Activated naive CD4-positive, alpha-beta T cell (primary cell): ENCODE results near the gene MERTK.
"Not testable (repeated sequence)": the region's sequence is repeated elsewhere in the genome, so short reads cannot be mapped to it uniquely, and the experiment has no call there.

Source experiments
- DNase-seq, 4 experiments: peaks; one replicate each; lab custom pipeline; 2025; lab: John Stamatoyannopoulos, UW

The MERTK gene

DNA sequence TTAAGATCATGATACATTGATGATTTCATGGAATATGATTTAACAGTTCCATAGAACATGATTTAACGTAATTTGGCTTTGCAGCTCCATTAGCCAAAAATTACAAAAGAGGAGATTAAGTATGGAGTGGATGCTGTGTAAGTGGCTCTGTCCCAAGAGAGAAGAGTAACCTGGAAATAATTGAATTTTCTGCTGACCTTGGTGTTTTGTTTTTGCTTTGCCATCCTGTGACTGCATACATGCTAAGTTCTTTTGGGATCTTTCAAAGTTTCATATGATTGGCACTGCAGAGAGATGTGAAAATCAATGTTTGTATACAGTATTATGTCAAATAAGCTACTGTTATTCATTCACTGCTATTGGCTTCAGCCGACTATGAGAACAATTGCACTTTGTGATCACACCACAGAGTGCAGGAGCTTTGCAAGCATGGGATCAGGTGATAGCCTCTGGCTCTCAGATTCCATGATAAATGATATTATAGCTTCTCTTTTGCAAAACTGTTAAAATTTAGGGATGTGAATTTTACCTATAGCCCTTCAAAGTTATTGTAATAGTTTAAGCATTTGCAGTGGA lies 110.6 kb downstream of the MERTK start:
- no peak for DNase-seq

DNA sequence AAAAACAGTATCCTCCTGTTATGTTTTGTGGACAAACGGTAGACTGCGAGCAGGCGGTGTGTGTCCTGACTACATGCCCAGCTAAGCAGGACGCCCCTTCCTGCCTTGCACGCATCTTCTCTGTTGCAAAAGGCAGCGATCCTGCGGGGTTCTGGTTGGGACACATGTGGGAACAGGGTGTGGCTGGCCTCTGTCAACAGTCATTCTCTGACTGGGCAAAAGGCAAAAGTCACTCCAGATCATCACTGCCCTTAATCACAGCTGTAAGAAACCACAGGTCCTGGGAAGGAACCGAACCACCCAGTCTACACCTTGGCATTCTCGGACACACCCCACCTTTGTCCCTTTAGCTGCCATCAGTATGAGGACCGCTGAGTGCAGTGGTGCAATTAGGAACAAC lies 112.3 kb downstream of the MERTK start:
- DNase-seq: no peak

DNA sequence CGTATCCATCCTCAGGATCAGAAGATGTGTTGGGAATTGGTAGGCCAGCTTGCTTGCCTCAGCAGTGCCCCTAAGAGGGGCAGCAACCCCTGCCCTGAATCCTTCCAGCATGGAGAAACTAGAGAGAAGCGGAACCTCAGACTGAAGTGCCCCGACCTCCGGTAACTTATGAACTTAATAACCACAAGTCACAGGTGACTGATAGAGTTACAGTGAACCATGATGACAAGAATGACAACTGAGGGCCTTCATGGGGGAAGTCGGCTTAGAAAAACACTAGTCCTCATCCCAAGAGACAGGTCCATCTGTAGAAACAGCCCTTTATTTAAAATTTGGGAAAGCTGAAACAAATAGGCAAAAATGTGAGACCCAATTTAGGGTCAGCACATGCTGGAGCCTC lies 114.1 kb downstream of the MERTK start:
- DNase-seq: no peak

DNA sequence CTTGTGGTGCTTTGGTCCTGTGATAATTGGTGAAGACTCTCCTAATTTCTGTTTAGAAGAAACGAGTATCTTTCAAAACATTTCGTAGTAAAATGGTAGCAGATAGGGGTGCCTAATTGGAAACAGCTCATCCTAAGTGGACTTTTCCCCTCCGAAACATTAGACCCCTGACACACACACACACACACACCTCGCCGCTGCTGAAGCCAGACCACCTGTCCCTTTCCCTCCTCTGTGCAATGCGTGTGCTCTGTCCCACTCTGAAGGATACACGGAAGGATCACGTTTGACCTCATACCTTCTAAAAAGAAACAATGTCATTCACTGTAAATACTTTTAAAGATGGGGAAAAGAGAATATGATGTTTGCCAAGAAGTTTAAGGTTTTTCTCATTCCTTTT lies 120.4 kb downstream of the MERTK start:
- DNase-seq: no peak

DNA sequence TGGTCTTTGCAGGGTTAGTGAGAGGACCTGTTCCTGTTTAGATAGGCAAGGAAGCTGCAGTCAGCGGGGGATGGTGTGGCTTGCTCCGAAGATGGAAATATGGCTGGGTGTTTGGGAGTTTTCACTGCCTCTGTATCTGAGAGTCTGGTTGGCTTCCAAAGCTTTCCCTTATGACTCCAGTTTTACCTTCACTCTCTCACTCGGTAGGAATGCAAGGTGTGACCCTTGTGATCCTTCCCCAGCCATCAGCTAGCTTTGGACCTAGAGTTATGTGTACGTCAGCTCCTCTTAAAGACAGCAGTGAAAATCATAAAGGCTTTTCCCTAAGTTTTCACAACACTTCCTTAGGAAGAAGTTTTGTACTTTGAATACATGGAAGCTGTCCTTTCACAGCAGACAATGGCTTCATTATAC lies 121.2 kb downstream of the MERTK start:
- DNase-seq: no peak

DNA sequence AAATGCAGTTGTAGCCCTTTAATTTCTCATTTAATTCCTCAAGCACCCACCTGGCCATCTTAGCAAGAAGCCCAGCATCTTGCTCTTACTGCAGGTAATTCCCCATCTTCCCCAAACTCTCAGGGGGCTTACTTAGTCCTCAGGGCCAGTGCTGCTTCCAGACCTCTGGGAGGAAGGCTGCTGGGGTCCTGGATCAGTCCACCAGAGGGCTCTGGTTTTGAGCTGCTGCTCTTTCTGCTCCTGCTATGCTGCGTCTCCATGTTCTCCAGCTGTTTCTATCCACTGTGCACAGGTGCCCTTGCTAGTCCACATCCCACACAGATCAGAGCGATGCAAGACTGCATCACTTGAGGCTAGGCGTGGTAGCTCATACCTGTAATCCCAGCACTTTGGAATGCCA lies 122.2 kb downstream of the MERTK start:
- DNase-seq: no peak

DNA sequence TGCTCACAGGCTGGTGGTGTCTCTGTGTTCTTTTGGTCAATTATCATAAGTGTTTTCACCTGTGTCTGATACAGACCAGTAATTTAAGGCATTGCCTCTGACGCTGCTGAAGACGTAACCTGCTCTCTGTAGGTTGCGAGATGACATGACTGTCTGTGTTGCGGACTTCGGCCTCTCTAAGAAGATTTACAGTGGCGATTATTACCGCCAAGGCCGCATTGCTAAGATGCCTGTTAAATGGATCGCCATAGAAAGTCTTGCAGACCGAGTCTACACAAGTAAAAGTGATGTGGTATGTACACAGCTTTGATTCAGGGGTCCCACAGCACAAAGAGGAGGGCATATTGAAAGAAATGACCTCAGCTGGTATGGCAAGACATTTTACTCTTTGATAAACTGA lies 122.9 kb downstream of the MERTK start:
- no peak for DNase-seq

DNA sequence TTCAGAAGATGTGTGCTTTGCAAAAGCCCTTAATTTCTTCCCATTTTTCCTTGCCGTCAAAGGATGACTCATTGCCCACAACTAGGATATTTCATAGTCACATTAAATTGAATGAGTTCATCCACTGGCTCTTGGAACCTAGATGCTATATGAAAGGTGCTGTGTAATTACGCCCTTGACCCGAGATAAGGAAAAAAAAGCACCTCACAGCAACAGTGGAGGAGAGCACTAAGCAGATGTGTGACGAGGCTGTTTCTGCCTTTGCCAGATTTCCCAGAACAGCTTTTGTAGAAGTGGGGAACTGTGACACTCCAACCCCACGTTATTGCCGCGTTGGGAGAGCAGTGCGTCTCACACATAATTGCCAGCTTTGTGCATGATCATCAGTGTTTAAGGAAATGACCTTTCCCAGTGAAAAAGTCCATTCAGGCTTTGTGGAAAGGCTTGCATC lies 123.4 kb downstream of the MERTK start:
- no peak for DNase-seq

DNA sequence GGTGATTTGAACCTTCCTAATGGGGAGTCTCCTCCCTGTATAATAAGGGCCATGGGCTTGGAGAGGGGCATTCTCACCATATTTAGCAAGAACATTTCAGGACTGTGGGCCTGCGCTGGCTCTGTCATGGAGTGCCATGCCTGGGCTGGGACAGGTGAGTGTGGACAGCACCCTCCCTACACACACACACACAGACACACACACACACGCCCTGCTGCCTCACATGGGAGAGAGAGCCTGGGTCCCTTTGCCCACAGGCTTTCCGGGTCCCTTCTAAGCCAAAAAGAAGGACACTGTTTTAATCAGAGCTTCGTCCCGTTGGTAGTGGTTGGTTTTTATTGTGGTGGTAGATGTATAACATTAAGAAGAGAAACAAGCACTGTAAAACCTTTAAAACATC lies 125.3 kb downstream of the MERTK start:
- DNase-seq: no peak

DNA sequence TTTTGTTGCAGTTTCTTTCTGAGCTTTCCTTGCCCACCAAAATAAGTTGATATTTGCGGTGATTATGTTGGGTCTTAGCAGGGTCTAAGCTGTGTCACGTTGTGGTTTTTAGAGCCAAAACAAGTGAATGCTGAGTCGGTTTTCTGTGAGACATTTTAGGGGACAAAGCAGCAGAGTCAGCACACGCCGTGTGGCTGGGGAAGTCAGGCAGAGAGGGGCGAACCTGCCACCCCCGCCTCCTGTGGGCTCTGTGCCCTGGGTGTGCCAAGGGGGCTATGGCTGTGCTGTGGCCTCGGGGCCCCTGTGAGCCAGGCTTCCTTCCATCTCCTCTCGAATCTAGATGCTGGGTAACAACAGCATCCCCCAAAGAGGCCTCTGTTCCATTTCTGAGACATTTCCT lies 125.8 kb downstream of the MERTK start:
- no peak for DNase-seq

DNA sequence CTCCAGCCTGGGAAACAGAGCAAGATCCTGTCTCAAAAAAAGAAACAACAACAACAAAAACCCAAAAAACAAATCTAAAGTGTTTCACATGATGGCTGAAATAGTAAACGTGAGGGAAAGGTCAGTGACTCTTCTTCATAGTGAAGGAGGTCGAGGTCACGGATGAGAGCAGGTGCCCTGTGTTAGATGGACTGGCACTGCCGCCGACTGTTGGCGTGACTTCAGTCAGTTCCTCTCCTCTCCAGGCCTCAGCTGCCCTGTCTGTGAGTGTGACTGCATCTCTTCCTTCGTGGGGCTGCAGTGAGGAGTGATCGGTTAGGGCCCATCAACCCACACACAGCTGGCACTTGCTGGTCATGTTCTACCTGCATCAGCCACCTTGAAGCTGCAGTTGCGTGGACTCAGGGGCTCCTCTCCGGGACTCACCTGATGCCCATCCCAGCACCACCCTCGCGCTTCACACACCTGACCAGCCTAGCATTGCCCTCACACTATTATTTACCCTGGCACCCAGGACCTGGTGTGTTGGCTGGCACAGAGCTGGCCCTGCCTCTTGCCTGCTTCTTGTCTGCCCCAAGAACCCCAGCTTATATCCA lies 126.6 kb downstream of the MERTK start:
- DNase-seq: no peak

DNA sequence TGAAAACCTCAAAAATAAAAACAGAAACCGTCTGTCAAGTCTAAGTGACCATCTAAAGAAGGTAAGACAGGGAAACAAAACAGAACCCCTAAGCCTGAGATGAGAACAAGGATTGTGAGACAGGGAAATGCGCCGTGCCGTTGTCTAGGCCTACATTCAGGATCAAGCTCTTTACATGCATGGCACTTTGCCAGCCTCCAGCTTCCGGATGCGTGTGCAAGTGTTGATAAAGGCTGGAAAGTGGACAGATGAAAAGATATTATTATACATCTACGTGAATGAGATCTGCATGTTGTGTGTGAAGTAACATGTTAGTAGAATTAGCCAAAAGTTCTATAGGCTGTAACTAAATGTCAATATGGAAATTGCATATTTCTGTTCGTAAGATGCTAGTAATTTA lies 128.1 kb downstream of the MERTK start:
- DNase-seq: no peak

DNA sequence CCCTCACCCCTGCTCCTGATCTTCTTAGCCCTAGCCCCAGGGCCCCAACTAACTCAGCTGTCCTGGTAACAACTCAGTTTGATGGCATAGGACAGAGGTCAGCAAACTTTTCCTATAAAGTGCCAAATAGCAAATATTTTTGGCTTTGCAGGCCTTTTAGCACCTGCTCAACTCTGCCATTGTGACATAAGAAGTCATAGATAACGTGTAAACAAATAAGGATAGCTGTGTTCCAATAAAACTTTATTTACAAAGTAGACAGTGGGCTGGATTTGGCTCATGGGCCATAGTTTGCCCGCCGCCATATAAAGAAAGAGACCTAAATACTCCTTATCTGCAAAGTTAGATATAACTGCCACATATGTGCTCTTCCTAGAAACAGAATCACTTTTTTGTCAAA lies 129.4 kb downstream of the MERTK start:
- no peak for DNase-seq

DNA sequence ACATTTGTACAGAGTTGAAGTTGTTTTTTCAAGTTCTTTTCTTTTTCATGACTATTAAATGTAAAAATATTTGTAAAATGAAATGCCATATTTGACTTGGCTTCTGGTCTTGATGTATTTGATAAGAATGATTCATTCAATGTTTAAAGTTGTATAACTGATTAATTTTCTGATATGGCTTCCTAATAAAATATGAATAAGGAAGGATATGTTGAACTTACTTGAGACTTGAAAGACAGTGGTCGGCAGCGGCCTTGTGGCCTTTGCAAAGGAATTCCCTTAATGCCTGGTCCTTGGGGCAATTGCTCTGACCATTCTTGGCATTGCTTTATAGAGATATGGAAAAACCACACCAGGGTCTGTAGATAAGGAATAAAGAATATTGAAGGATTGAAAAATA lies 130.8 kb downstream of the MERTK start:
- no peak for DNase-seq

DNA sequence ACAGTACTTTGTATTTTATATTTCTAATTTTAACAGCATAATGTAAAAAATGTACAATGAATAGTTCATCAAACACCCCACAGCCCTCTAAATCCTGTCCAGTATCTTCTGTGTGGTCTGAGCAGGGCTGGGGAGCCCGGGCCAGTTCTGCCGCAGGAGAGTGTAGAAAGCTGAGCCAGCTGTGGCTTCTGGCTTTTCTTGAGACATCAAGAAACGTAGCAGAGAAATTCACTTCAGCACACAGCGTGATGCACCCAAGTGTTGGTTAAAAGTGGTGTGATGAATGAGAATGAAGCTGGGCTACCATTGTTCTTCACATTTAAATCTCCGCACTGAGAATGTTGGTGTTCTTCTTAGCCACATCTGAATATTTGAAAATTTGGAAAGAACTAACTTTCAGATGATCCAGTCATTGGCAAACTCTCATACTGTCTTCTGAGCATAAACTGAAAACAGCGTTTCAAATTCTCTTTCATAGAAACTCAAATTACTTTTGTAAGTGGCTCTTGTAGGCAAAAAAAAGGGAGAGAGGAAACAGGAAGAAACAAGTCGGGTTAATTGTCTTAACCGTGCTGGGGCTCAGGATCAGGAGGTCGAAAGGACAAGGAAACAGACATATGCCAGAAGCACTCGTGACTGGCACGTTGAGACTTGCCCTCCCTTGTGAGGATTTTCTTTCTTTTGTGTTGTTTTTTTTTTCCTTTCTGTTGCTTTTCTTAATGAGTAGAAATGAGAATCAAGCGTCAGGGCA lies 133.2 kb downstream of the MERTK start:
- no peak for DNase-seq

DNA sequence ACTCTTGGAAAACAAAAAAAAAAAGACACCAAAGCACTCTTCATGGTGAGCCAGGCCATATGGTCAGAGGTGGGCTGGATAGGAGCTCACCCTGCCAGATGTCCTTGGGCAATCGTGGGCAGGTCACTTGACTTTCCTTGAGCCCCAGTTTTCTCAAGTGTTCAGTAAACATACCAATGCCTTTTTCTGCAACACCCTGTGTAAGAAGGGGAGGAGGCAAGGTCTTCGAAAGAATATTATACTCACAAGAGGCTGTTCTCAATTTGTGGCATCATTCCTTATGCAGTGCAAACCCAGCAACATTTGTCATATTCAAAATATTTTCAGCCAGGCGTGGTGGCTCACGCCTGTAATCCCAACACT lies 133.8 kb downstream of the MERTK start:
- no peak for DNase-seq

DNA sequence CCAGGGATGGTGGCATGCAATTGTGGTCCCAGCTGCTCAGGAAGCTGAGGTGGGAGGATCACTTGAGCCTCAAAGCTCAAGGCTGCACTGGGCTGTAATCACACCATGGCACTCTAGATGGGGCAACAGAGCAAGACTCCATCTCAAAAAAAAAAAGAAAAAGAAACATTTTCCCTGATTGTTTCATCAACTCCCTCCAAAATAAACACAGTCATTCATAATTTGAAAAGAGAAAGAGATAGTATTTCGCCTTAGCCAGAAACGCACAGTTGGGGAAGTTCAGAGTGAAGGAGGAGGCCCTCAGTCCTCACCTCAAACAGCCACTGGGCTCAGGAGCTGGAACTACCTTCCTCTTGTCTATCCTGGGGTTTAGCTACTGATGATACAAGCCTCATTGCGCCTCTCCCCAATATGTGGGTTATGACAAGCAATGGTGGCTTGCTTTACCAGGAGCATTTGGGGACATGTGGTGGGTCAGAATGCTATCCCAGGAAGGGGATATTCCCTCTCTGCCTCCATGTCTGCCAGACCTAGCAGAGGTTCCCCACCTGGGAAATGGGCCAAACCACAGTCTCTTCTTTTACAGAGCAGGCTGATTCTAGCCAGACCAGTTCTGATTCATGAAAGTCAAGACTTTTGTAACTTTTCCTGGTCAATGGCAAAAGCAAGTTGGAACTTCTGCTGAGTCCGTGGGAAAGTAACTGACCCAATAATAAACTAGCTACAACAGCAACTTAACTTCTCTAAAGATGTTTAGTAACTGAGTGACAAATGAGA lies 134.5 kb downstream of the MERTK start:
- no peak for DNase-seq

DNA sequence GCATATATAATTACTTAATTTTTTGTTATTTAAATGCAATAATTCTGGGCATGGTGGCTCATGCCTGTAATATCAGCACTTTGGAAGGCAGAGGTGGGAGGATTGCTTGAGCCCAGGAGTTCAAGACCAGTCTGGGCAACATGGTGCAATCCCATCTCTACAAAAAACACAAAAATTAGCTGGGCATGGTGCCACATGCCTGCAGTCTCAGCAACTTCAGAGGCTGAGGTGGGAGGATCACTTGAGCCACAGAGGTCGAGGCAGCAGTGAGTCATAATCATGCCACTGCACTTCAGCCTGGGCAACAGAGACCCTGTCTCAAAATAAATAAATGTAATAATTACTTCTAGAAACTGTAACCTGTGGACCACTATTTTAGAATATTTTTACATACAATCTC lies 135.2 kb downstream of the MERTK start:
- DNase-seq: no peak

DNA sequence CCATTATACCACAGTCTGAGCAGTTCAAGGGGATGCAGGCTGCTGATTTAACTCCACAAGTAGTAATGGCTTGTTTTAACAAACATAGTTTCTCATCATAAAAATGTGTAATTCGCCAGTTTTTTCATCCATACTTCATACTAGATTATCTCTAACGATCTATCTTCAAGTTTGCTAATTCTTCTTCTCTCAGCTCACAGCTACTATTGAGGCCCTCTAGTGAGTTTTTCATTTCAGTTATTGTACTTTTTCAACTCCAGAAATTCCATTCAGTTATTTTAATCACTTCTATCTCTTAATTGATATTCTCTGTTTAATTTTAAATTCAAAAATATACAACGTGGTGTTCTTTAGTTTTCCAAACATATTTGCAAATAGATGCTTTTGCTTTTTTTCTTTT lies 136.5 kb downstream of the MERTK start:
- DNase-seq: no peak

DNA sequence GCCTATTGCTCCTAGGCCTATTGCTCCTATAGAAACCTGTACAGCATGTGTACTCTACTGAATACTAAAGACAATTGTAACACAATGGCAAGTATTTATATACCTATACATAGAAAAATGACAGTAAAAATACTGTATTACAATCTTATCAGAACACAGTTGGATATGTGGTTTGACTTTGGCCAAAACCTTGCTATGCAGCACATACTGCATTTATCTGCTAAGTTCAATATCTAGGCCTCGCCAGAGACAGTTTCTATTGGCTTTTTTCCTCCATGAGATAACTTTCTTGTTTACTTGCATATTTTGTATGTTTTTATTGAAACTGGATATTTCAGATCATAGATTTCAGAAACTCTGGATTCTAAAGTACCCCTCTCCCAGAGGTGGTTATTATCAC lies 137.4 kb downstream of the MERTK start:
- DNase-seq: no peak

DNA sequence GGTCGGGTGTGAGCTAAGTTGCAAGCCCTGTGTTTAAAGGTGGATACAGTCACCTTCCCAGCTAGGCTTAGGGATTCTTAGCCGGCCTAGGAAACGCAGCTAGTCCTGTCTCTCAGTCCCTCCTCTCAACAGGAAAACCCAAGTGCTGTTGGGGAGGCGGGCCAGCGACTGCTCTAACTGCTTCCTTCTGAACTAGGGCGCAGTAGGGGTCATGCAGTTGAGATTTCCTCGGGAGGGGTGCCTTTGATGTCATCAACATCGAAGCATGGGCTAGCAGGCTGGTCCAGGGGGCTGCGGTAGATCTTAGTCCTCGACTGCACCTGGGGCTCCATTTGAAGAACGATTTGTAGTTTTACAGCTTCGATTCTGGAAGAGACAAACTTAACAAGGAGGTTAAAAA lies 141.1 kb downstream of the MERTK start:
- DNase-seq: not testable (repeated sequence)

DNA sequence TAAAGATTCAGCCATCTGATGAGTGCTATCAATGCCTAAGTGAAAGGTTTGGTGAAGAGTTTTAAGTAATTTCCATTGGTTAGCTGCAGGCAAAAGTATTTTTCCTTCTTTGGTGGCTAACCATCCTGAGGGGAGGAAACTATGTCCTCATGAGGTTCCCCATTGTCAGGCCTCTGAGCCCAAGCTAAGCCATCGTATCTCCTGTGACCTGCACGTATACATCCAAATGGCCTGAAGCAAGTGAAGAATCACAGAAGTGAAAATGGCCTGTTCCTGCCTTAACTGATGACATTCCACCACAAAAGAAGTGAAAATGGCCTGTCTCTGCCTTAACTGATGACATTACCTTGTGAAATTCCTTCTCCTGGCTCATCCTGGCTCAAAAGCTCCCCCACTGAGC lies 141.7 kb downstream of the MERTK start:
- DNase-seq: not testable (repeated sequence)

DNA sequence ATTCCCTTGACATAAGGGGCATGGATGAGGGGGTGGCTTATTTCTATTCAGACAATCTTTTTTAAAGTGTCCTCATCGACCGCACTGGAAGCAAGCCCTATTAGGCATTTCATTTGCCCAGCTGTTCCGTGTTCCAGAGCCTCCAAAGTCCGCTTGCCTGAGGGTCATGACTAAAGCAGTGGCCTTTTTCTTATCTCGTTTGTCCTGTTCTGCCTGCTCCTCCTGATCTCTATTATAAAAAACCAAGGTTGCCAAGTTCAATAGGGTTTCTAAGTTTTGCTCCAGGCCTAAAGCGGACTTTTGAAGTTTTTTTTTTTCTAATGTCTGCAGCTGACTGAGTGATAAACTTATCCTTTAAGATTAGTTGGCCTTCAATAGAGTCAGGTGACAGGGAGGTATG lies 143.1 kb downstream of the MERTK start:
- not testable (repeated sequence) for DNase-seq
